ENCODE data around the gene PDE9A.

The PDE9A gene

DNA sequence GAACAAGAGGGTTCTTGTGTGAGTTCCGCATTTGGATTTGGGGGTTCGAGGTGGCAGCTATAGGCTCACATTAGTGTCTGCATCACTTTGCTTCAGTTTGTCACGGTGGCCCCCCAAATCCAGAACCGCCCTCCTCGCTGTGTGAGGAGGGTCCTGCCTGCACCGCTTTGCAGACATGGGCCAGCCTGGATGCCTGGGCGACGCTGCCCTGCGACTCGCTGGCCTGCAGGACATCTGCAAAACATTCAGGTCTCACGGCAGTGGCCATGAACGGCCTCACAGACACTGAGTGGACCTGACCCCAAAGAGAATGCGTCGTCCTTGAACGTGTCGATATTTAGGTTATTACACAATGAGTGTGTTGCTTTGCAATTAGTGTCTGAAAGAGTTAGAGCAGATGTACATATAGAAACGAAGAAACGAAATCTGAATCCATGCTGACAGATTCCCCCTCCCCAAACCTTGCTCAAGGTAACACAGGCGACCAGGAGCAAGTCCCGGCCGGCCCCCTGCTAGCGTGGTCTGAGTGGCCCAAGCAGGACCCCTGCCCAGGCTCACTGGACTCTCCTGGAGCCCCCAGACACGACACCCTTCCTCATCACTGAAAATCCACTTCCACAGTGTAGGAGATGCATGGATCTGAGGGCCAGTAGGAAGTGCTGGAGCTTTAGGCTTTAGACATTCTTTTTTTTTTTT lies 20.4 kb downstream of the PDE9A start:
- no peak for DNase-seq

DNA sequence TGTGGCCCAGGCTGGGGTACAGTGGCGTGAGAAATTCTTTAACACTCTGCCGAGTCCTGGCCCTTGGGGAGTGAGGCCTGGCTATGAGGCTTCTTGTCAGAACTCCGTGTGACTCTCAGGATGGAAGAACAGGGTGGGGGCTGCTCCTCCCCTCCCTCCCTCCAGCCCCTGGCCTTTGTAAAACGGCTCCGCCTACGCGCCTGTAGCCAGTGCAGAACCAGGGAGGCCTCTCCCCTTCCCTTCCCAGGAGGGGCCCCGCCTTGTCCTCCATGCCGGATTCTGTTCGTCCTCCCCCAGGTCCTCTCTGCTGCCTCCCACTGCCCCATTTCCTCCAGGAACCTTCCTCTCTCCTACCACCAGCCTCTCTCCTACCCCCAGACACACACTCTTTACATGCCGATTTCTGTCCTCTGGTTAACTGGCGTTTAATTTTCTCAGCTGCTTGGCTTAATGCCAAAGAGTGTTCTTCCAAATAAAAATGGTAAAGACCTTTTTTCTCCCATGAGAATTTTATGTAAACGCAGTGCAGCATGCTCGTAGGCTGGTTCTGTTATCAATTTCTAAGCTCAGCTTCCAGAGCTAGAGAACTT lies 21.0 kb downstream of the PDE9A start:
- no peak for DNase-seq

DNA sequence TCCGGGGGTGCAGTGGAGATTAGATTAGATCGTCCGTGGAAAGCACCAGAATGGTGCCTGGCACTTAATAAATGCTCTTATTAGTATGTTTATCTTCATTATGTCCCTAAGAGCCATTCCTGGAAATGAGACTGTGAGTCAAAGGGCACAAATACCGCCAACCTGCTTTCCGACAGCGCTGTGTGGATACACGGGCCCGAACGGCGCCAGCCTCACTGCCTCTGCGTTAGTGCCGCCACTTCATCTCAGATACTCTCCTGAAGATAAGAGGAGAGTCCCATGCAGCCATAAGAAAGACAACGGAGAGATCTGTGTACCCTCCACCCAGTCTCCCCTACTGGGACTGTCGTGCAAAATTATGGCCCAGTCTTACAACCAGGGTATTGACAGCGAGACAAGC lies 22.0 kb downstream of the PDE9A start:
- no peak for DNase-seq

DNA sequence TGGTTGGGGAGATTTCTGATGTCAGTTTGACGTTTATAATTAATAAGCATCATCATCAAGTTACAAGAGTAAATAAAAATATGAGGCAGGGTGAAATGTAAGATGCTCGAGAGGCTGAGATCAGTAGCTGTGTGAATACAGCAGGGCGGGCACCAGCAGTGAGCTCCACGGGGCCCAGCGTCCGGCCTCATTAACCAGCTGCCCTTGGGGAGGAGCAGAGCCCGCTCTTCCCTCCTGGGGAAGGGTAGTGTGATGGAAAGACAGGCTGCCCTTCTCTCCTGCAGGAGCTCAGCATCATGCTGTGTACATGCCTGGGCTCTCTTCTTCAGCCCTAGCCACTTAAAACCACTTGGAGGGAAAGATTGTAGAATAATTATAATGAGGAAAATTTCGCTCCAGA lies 23.4 kb downstream of the PDE9A start:
- no peak for DNase-seq

DNA sequence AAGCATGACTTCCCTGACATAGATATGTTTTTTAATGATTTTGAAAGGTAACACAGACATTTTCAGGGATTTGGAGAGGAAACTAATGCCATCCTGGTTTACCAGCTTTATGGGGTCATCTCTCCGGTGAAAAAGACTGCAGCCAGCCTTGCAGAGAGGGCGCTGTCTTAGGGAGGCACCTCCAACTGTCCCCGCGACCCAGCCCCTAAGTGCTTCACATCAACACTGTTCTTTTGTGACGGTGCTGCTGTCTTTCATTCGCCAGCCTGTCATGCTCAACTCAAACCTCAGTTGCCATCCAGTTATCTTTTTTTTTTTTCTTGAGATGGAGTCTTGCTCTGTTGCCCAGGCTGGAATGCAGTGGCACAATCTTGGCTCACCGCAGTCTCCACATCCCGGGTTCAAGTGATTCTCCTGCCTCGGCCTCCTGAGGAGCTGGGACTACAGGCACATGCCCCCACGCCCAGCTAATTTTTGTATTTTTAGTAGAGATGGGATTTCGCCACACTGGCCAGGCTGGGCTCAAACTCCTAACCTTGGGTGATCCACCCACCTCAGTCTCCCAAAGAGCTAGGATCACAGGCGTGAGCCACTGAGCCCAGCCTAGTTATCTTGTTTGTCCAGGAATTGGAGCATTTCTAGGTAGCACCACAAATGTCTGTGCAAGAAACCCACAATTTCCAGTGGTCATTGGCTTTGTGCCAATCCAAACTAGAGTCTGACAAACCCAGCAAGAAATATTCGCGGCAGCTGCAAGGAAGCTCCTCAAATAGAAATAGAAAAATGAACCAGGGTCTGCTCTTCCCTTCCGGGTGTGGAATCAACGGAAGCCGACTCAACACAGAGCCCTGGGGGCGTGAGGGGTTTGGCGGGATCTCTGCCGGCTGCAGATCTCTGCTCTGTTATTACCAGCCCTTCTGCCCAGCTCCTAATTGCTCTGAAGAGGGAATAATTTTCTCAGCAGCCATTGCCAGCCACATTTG lies 24.2 kb downstream of the PDE9A start:
- DNase-seq, result no peak

DNA sequence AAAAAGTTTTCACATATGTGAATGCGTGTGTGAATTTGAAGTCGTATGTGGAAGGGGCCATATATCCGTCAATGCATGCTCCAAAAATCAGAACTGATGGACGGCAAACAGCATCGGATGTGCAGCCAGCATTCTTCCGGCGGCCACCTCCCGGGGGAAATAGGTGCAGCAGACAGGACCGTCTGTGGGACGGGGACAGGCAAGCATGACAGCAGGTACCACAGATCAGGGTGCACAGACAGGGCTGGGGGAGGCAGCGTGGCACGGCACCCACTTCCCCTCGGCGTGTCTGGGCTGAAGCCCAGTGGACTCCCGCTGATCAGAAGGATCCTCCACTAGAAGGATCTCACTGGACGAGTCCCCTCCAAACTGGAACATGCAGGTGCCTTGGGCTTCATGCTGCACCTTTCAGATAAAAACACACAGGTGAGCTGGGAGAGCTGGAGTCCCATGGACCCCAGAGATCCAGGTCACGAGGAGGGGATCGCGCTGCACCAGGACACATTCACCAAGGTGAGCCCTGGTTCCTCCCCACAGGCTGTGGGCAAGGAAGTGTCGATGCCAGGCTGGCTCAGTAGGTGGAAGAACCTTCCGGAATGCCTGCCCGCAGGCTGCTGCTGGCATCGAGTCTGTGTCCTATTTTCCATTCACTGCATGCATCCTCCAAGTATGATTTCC lies 25.3 kb downstream of the PDE9A start:
- no peak for DNase-seq

DNA sequence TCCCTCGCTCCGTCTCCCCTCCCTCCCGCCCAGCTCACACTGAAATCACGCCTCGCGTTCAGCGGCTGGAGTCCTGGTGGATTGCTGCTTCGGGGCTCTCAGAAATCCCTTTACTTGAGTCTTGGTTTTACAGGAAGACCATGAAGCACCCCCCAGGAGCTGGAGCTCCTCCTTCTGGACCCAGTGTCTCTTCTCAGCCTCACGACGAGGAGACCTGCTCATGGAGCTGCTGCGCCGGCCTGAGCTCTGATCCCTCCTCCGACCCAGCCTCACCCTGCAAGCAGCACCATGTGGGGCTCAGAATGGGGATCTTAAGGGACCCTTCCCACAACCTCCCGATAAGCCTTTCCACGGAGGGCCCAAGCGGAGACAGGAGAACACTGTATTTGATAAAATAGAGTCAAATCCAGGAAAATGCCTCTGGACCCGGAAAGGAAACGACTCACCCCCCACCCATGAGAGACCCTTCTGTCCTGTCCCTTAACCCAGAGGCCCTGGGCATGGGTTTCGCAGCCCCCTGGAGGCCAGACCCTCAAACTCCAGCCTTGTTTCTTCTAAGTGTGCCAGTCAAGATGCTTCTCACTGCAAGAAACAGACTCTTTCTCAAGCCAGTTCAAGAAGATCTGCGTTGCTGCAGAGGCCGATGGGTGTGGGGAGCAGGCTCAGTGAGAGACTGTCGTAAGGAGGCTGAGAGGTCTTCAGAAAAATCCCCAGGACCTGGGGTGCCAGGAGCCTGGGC lies 26.1 kb downstream of the PDE9A start:
- DNase-seq, result no peak

DNA sequence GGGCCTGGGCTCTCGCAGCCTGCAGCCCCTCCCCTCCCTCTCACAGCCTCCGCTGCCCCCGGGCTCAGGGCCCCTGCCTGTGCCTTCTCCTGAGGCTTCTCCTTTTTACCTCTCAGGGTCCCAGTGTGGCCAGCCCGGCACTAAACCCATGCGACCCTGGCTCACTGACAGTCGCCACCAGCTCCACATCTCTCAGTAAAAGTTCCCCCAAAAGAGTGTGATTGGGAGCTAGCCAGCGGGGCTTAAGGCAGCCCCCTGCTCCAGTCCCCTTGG lies 26.6 kb downstream of the PDE9A start:
- DNase-seq, result no peak

DNA sequence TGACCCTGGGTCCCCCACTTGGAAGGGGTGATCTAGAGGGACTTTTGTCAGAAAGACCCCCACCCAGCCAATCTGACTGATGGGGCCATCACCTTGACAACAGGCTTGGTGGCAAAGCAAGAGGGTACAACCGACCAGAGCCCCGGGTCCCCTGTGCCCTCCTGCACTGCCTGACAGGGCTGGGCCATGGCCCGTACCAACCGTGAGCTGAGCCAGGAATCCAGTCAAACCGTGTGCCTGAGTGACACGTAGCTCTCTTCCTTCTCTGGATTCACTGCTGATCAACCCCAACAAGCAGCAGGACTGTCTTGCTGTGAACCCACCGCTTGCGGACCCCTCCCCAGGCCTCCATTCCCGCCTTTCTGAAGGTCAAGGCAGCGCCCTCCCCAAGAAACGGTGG lies 27.0 kb downstream of the PDE9A start:
- DNase-seq, result no peak

DNA sequence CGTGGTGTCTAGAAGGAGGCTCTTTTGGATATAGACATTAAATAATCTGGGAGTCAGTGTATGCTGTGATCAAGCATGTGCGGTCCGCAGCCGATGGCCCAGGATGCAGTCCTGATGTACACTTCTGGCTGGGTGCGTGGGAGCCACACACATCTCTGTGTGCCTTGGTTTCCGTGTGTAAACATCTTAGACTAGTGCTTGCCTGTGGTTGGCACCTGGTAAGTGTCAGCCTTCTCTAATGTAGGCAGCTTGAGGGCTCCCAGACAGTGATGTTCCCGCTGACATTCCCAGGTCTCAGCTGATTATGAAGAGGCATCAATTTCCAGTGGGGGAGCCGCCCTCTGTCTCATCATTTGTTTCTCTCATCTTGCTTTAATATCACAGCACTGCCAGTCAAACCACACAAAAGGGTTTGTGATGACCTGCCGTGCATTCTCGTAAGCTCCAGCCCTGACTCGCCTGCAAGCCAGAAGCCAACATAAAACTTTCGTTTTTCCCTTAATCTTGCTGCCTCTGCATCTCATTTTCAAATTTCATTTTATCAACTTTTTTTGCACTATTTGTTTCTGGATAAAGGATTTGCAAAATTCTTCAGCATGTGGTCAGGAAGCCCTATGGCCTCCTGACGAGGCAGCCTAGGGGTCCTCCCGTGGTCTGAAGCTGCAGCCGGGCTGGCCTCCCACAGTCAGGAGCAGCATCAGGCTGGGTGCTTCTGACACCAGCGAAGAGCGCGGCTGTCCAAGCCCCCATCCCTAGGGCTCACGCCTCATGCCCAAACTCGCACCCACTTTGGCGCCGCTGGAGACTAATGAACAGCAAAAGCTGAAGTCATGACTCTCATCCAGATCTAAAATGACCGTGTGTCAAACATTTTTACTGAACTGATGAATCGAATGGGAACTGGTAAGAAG lies 28.1 kb downstream of the PDE9A start:
- no peak for DNase-seq

DNA sequence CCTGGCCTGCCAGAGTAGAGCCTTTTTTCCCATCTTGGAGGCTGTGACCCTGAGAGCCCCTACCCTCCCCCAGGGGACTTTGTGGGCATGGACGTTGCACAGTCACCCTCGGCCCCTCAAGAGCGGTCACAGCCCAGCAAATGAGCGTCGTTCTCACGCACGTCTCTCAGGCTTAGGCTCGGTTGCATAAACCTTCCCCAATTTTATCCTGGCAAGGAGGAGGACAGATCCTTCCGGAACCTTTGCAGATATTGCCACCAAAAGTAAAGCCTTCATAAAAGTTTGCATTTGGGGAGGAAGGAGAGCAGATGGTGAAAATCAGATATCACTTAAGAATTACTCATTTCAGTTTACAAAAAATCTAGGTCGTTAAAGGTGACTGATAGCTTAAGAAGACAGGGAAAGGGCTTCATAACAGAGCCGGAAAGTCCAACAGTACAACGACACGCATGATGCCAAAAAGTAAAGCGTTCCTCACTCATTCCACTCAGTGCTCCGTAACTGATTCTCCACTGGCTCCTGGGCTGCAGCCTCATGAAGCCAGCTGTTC lies 29.3 kb downstream of the PDE9A start:
- DNase-seq, result no peak

DNA sequence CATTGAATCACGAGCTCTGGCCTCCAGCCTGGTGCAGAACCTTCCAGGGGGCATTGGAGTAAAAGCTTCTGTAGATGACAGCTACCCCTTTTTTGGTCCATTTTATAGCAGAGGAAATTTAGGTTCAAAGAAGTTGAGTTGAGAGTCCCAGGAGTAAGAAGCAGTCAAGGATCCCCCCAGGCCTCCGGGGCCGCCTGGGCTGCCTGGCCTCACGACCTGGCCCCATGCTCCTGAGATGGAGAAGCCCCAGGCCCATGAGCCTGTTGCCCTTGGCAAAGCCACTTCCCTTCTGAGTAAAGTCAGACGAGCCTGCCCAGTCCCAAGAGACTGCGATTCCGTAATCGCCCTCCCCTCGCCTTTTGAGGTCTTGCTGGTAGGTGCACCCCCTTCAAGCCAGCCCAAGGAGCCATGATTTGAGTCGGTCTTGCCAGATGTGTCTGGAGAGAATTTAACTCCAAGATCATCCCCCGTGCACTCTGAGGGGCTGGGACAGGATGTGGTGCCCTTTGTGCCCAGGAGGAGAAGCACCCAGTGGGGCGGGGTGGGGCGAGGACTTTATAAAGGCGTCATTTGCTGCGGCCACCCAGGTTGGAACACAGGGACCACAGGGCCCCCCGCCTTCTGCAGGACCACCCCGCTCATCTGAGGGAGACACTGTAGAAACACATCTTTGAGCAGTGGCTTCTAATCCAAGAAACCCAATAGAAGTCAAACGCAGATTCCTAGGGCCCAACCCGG lies 30.1 kb downstream of the PDE9A start:
- DNase-seq, result no peak

DNA sequence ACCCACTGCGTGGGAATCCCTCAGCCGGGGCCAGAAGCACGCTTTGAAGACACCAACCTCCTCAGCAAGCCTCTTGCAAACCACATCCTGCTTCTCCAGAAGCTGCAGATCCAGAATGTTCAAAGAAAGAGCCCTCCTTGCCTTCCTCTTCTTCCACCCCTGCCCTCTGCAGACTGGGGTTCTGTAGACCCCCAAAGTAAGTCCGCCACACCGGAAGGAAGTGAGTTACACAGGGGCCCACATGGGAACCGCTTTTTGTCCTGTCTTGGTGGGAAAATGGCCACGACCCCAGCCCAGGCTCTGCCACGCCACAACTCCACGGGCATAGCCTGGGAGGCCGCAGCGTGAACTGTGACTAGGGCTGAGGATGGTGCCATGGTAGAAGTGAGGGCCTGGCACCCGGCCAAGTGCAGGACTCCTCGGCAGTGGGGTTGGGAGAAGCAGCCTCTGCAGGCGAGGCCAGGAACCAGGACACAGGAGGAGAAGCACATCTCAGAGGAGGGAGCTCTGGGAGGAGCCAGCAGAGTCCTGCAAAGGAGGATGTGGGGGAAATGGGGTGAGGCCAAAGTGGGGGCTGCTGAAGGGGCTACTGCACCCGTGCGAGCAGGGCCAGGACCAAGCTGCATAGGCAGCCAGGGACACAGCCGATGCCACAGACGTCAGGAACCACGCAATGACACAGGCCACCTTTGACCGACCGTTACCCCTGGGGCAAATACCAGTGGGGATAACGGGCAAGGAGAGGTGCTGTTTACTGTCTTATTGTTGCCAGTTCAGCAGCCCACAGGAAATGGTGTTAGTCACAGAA lies 30.9 kb downstream of the PDE9A start:
- DNase-seq, result no peak

DNA sequence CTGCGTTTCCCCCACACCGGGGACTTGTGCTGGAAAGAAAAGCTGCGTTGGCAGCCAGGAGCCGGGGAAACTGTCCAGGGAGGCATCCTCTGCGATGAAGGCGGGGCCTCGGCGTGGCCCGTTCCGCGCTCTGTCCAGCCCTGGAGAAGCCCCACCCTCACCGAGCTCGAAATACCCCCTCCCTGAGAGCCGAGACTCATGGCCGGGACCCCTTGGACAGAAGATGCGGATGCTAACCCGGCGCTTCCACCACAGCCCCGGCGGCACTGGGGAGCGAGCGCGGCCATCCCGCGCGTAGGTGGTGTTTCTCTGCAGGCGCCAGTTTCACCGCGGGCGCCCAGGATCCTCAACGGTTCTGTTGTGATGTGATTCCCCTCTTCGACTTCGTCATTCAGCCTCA lies 31.6 kb downstream of the PDE9A start:
- DNase-seq, result no peak

DNA sequence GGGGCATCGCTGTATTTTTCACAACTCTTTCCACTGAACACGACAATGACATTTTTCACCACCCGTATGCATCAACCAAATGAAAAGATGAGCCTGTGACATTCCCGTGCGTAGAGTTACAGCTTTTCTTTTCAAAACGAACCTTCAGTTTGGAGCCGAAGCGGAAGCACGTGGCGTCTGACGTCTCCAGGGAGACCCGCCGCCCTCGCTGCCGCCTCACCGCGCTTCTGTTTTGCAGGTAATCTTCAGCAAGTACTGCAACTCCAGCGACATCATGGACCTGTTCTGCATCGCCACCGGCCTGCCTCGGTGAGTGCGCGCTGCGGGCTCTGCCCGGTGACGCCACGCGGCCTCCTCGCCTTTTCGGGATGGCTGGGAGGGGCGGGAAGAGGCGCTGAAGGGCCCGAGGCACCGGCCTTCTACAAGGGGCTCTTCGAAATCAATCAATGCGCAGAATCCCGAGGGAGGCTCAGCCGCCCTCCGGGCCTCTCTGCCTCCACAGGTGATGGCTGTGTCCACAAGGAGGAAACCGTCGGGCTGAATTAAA lies 32.6 kb downstream of the PDE9A start:
- DNase-seq, result no peak

DNA sequence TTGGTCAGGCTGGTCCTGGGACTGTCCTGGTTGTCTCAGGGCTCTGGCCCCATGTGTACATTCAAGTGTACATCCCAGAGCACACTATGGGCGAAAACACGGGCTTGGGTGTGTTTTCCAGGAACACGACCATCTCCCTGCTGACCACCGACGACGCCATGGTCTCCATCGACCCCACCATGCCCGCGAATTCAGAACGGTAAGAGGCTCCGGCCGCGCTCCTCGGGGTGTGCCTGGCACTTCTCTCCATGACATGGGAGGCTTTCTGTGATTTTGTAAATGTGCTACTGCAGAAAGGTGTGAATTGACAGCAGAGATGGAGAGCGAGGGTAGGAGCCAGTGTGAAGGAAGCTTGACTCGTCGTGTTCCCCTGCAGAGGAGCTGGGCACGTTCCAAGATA lies 34.4 kb downstream of the PDE9A start:
- no peak for DNase-seq

DNA sequence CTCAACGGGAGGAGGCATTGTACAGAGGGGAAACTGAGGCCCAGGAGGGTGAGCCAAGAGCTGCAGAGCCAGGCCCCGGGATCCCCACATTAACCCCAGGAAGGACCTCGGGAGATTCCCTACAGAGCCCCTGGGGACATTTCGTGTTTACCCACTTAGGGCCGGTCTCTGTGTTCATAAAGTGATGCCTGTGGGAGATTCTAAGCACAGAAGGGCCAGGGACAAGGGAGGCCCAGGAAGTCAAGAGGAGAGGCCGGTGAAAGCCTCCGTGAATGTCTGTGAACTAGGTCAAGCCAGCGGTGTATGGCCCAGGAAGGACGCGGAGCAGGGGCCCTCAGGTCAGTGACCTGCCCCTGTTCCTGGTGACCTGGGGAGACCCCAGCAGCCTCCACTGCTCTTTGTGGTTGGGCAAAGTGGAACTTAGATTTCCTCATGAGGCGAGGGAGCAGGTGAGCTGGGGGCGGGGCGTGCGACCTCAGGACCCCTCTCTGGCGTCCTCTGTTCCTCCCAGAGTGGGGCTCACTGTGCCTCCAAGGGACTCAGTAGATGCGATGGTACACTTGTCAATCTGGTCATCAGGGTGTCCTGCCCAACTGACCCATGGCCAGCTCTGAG lies 34.9 kb downstream of the PDE9A start:
- no peak for DNase-seq

DNA sequence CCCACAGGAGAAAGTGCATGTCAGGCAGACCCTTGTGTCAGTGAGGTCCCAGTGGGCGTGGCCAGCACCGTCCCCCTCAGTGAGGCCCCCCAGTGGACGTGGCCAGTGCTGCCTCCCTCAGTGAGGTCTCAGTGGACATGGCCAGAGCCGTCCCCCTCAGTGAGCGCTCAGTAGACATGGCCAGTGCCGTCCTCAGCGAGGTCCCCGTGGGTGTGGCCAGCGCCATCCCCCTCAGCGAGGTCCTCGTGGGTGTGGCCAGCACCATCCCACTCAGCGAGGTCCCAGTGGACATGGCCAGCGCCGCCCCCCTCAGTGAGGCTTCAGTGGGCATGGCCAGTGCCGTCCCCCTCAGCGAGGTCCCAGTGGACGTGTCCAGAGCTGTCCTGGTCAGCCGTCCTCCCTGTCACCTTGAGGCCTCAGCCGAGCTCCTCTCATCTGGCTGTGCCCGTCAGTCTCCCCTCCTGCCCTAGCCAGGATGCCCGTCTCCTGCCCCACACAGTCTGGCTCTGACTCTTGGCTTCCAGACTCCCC lies 35.5 kb downstream of the PDE9A start:
- no peak for DNase-seq

DNA sequence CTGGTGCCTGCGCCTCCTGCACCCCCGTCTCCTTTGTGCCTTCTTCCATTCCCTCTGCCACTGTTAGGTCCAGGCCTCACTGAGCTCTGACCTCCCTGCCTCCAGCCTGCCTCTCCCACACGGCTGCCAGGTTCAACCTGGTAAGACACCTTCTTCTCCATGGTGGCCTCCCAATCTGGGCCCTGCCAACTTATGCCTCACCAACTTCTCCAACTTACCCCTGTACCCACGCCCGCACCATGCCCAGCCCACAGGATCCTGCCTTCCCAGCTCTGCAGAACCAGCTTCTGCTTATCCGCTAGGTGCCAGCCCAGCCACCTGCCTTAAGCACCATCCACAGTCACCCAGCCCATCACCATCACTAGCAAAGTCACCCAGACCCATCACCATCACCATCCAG lies 37.2 kb downstream of the PDE9A start:
- DNase-seq, result no peak

All from NCI-H2107 (cell line).